H9 (cell line): ENCODE results near the gene NPFFR2. TPM values are rescaled to one million over a fixed set of nuclear protein-coding genes. Genes with fewer than 3 reads are reported as not detected.

ENCODE experiments used
- DNase-seq: peaks from one replicate; pipeline ENCODE4 v3.0.0-alpha.2; 2017
- H2AFZ ChIP-seq: one replicate; pipeline ENCODE4 v1.6.1; 2013; ENCODE audit warnings: mild to moderate bottlenecking, low read length, control low read depth, moderate library complexity
- H2AK5ac ChIP-seq: 2 replicates; pipeline ENCODE4 v1.6.1; 2013; ENCODE audit warnings: low read length, control low read depth, mixed read lengths; ENCODE audit not compliant: insufficient read length
- H2BK120ac ChIP-seq: one replicate; pipeline ENCODE4 v1.6.1; 2013; ENCODE audit warnings: low read depth, mild to moderate bottlenecking, low read length, control low read depth, inconsistent platforms; ENCODE audit not compliant: poor library complexity, severe bottlenecking
- H2BK12ac ChIP-seq: 2 replicates; pipeline ENCODE4 v1.6.1; 2013; ENCODE audit warnings: low read length, control low read depth, mixed read lengths, low read depth; ENCODE audit not compliant: insufficient read length
- H2BK15ac ChIP-seq: 2 replicates; pipeline ENCODE4 v1.6.1; 2013; ENCODE audit warnings: low read depth, low read length, control low read depth
- H2BK20ac ChIP-seq: one replicate; pipeline ENCODE4 v1.6.1; 2013; ENCODE audit warnings: low read depth, mild to moderate bottlenecking, low read length, control low read depth, inconsistent platforms; ENCODE audit not compliant: poor library complexity, severe bottlenecking
- H2BK5ac ChIP-seq: 2 replicates; pipeline ENCODE4 v1.6.1; 2013; ENCODE audit warnings: low read length, control low read depth, mixed read lengths; ENCODE audit not compliant: insufficient read length
- H3K14ac ChIP-seq: 2 replicates; pipeline ENCODE4 v1.6.1; 2013; ENCODE audit warnings: low read length, control low read depth; ENCODE audit not compliant: insufficient read depth
- H3K18ac ChIP-seq: 2 replicates; pipeline ENCODE4 v1.6.1; 2013; ENCODE audit warnings: low read depth, mild to moderate bottlenecking, mixed read lengths, low read length, control low read depth; ENCODE audit not compliant: insufficient read length
- H3K23ac ChIP-seq: 2 replicates; pipeline ENCODE4 v1.6.1; 2013; ENCODE audit warnings: low read length, control low read depth, mixed read lengths, low read depth; ENCODE audit not compliant: insufficient read length
- H3K23me2 ChIP-seq: 2 replicates; pipeline ENCODE4 v1.6.1; 2013; ENCODE audit warnings: low read depth, mild to moderate bottlenecking, mixed read lengths, low read length, control low read depth; ENCODE audit not compliant: insufficient read length, poor library complexity, severe bottlenecking
- H3K27ac ChIP-seq: 2 replicates; pipeline ENCODE4 v1.5.1; 2013; ENCODE audit warnings: low read length, control low read depth, mixed read lengths, low read depth; ENCODE audit not compliant: insufficient read length
- H3K27me3 ChIP-seq: 2 replicates; pipeline ENCODE4 v1.6.1; 2013; ENCODE audit warnings: low read length, control low read depth, inconsistent platforms; ENCODE audit not compliant: insufficient read depth
- H3K4ac ChIP-seq: 2 replicates; pipeline ENCODE4 v1.6.1; 2013; ENCODE audit warnings: low read depth, mild to moderate bottlenecking, control low read depth, inconsistent platforms, low read length, moderate library complexity
- H3K4me1 ChIP-seq: 2 replicates; pipeline ENCODE4 v1.6.1; 2013; ENCODE audit warnings: low read length, control low read depth, inconsistent platforms; ENCODE audit not compliant: insufficient read depth
- H3K4me2 ChIP-seq: 2 replicates; pipeline ENCODE4 v1.6.1; 2013; ENCODE audit warnings: low read length, control low read depth, mixed read lengths; ENCODE audit not compliant: insufficient read length, insufficient read depth
- H3K56ac ChIP-seq: 2 replicates; pipeline ENCODE4 v1.6.1; 2013; ENCODE audit warnings: low read depth, mild to moderate bottlenecking, mixed read lengths, low read length, control low read depth; ENCODE audit not compliant: insufficient read length
- H3K79me1 ChIP-seq: 2 replicates; pipeline ENCODE4 v1.6.1; 2013; ENCODE audit warnings: low read depth, mild to moderate bottlenecking, moderate library complexity, low read length, control low read depth, inconsistent platforms; ENCODE audit not compliant: insufficient read depth, poor library complexity, severe bottlenecking
- H3K79me2 ChIP-seq: 2 replicates; pipeline ENCODE4 v1.6.1; 2013; ENCODE audit warnings: low read length, control low read depth, inconsistent platforms; ENCODE audit not compliant: insufficient read depth
- H3K9ac ChIP-seq: 2 replicates; pipeline ENCODE4 v1.6.1; 2013; ENCODE audit warnings: low read length, control low read depth, mixed read lengths; ENCODE audit not compliant: insufficient read length; ENCODE audit errors: extremely low read depth
- H3K9me3 ChIP-seq: one replicate; pipeline ENCODE4 v1.6.1; 2013; ENCODE audit warnings: low read depth, low read length, inconsistent platforms; ENCODE audit not compliant: control insufficient read depth
- H3T11ph ChIP-seq: one replicate; pipeline ENCODE4 v1.6.1; 2013; ENCODE audit warnings: mild to moderate bottlenecking, low read length, control low read depth, inconsistent platforms
- H4K20me1 ChIP-seq: one replicate; pipeline ENCODE4 v1.6.1; 2013; ENCODE audit not compliant: control insufficient read depth, insufficient read length, insufficient read depth
- H4K5ac ChIP-seq: 2 replicates; pipeline ENCODE4 v1.6.1; 2013; ENCODE audit warnings: low read depth, mild to moderate bottlenecking, mixed read lengths, low read length, control low read depth; ENCODE audit not compliant: insufficient read length
- H4K8ac ChIP-seq: replicated peaks from 2 replicates; pipeline ENCODE4 v1.6.1; 2013; ENCODE audit warnings: low read length, control low read depth, mixed read lengths, low read depth; ENCODE audit not compliant: insufficient read length
- H4K91ac ChIP-seq: 2 replicates; pipeline ENCODE4 v1.6.1; 2013; ENCODE audit warnings: low read depth, mild to moderate bottlenecking, moderate library complexity, mixed read lengths, low read length, control low read depth; ENCODE audit not compliant: insufficient read length
- H3K27ac Mint-ChIP-seq, 3 experiments: 2 replicates in 2 of 3; 3 replicates in 1 of 3; pipeline ENCODE4 v1.8.0; 2020 to 2021; ENCODE audit warnings: mixed read lengths in 3 of 3, mild to moderate bottlenecking in 1 of 3, moderate library complexity in 1 of 3
- H3K27me3 Mint-ChIP-seq: 2 replicates; pipeline ENCODE4 v1.8.0; 2021; ENCODE audit warnings: low read depth, mild to moderate bottlenecking, moderate library complexity, mixed read lengths
- H3K36me3 Mint-ChIP-seq, 3 experiments: 2 replicates in 2 of 3; 3 replicates in 1 of 3; pipeline ENCODE4 v1.8.0; 2020 to 2021; ENCODE audit warnings: low read depth in 3 of 3, mixed read lengths in 3 of 3; ENCODE audit not compliant: insufficient read depth in 1 of 3
- H3K4me1 Mint-ChIP-seq, 2 experiments: 2 replicates each; pipeline ENCODE4 v1.8.0; 2020; ENCODE audit warnings: mixed read lengths in 2 of 2
- H3K4me3 Mint-ChIP-seq, 2 experiments: 2 replicates in 1 of 2; 3 replicates in 1 of 2; pipeline ENCODE4 v1.8.0; 2020 to 2021; ENCODE audit warnings: mild to moderate bottlenecking in 2 of 2, mixed read lengths in 2 of 2, moderate library complexity in 1 of 2
- H3K9me3 Mint-ChIP-seq, 2 experiments: 2 replicates in 1 of 2; 3 replicates in 1 of 2; pipeline ENCODE4 v1.8.0; 2020; ENCODE audit warnings: mild to moderate bottlenecking in 2 of 2, mixed read lengths in 2 of 2, moderate library complexity in 1 of 2
- WGBS: extraction: QIAGEN DNeasy Blood & Tissue Kit; methylation state at CpG from one replicate; pipeline ENCODE4 v1.1.7; 2013; ENCODE audit warnings: missing lambda C conversion rate, low lambda C conversion rate, mixed read lengths; ENCODE audit not compliant: insufficient read length; ENCODE audit errors: extremely low coverage; 5-methylcytosine and 5-hydroxymethylcytosine counted together
- total RNA-seq: library from RNA; stranded (reverse); gene quantifications from 2 replicates; pipeline ENCODE4 v1.2.1, GENCODE V29; 2021
- TF ChIP-seq, protein P1 (sequence below): fragments of 200-600 bp; sonication (generic); conservative IDR thresholded peaks from 3 replicates; pipeline ENCODE4 v1.8.0; 2021; ENCODE audit warnings: antibody characterized with exemption, mild to moderate bottlenecking

NPFFR2 gene
- total RNA-seq, 1 experiment from 2014 or later = 7.3 TPM

- no peak overlapping the region for H4K91ac ChIP-seq
- no peak overlapping the region for H2BK120ac ChIP-seq
- Mint-ChIP-seq H3K4me3 (no peak overlapping the region), H3K27me3 (no peaks in the 10 kb centered on the region), H3K9me3 (no peaks in the 10 kb centered on the region), H3K36me3 (no peaks in the 10 kb centered on the region), H3K4me1 (peaks cover 0 to 5% of the 10 kb centered on the region in 2 experiments; a peak in 2 of 4 replicates), H3K27ac (no peak overlapping the region)
- H4K20me1 ChIP-seq = no peaks in the 10 kb centered on the region
- no peak overlapping the region for H3K4me2 ChIP-seq
- no peak overlapping the region for H3K56ac ChIP-seq
- H3K9ac ChIP-seq = no peak overlapping the region
- H2BK20ac ChIP-seq = no peak overlapping the region
- no peak overlapping the region for H3T11ph ChIP-seq
- H2AFZ ChIP-seq = no peak overlapping the region
- H2BK12ac ChIP-seq = no peak overlapping the region
- no peaks in the 10 kb centered on the region; the same call in 1 of the 2 replicates for H3K79me2 ChIP-seq
- H3K18ac ChIP-seq = no peak overlapping the region
- TF ChIP-seq, protein P1, sequence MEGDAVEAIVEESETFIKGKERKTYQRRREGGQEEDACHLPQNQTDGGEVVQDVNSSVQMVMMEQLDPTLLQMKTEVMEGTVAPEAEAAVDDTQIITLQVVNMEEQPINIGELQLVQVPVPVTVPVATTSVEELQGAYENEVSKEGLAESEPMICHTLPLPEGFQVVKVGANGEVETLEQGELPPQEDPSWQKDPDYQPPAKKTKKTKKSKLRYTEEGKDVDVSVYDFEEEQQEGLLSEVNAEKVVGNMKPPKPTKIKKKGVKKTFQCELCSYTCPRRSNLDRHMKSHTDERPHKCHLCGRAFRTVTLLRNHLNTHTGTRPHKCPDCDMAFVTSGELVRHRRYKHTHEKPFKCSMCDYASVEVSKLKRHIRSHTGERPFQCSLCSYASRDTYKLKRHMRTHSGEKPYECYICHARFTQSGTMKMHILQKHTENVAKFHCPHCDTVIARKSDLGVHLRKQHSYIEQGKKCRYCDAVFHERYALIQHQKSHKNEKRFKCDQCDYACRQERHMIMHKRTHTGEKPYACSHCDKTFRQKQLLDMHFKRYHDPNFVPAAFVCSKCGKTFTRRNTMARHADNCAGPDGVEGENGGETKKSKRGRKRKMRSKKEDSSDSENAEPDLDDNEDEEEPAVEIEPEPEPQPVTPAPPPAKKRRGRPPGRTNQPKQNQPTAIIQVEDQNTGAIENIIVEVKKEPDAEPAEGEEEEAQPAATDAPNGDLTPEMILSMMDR = no peak
- no peaks in the 10 kb centered on the region for H3K23me2 ChIP-seq
- H2AK5ac ChIP-seq = no peak overlapping the region
- H3K4me1 ChIP-seq = no peaks in the 10 kb centered on the region
- no peak overlapping the region for H2BK15ac ChIP-seq
- no peaks in the 10 kb centered on the region for H3K9me3 ChIP-seq
- no peaks in the 10 kb centered on the region for H3K79me1 ChIP-seq
- no peak overlapping the region for H3K27ac ChIP-seq
- no peak for DNase-seq
- H4K5ac ChIP-seq = no peak overlapping the region
- no peak overlapping the region for H3K23ac ChIP-seq
- WGBS = no CpG with 5 or more reads among the region's 1 CpG
- H3K14ac ChIP-seq = no peak overlapping the region
- H2BK5ac ChIP-seq = no peak overlapping the region
- H4K8ac ChIP-seq = no peak overlapping the region
- H3K27me3 ChIP-seq = no peaks in the 10 kb centered on the region
- H3K4ac ChIP-seq = no peak overlapping the region
Measured at GRCh38 chr4:72110886-72111285, 79.1 kb downstream of the NPFFR2 start.
